HG02840 (cell line): ENCODE data around the gene RBM19.

Experiments
- ATAC-seq: cut with Tn5 transposase; IDR thresholded peaks from one replicate; pipeline ENCODE4 v1.9.1; 2021; ENCODE audit warnings: mild to moderate bottlenecking, moderate library complexity, moderate number of reproducible peaks; ENCODE audit not compliant: unreplicated experiment, low FRiP score

Gene RBM19

GRCh38 chr12:113957627-113958026 lies 8.5 kb downstream of the RBM19 start:
- no peak for ATAC-seq

GRCh38 chr12:113955109-113955970 lies 10.8 kb downstream of the RBM19 start:
- ATAC-seq = no peak

DNA sequence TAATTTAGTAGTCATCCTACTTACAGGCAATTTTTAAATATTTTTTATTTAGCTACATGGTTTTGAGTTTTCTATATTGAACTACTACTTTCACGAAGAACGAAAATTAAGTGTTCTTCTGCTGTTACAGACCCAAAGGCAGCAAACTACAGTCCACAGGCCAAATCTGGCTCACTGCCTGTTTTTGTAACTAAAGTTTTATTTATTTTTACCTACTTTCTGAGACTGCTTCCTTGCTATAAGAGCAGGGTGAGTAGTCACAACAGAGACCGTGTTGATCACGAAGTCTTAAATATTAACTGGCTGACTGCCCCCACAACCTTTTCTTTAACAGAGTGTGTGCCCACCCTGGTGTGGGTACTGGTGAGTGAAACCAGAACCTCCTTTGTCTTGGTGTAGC lies 11.6 kb downstream of the RBM19 start:
- no peak for ATAC-seq

DNA sequence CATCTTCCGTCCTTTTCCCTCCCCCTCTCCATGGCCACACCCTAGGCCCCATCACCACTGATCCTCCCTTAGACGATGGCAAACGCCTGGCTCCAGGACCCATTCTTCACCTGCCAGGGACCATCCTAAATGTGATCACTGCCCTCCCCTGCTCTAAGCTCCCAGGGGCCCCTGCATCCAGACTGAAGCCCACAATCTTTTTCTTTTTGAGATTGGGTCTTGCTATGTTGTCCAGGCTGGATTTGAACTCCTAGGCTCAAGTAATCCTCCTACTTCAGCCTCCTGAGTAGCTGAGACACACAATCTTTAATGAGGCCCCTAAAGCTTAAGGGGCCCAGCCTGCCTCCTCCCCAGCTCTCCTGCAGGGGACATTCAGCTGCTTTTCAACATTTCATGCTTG lies 15.3 kb downstream of the RBM19 start:
- no peak for ATAC-seq

DNA sequence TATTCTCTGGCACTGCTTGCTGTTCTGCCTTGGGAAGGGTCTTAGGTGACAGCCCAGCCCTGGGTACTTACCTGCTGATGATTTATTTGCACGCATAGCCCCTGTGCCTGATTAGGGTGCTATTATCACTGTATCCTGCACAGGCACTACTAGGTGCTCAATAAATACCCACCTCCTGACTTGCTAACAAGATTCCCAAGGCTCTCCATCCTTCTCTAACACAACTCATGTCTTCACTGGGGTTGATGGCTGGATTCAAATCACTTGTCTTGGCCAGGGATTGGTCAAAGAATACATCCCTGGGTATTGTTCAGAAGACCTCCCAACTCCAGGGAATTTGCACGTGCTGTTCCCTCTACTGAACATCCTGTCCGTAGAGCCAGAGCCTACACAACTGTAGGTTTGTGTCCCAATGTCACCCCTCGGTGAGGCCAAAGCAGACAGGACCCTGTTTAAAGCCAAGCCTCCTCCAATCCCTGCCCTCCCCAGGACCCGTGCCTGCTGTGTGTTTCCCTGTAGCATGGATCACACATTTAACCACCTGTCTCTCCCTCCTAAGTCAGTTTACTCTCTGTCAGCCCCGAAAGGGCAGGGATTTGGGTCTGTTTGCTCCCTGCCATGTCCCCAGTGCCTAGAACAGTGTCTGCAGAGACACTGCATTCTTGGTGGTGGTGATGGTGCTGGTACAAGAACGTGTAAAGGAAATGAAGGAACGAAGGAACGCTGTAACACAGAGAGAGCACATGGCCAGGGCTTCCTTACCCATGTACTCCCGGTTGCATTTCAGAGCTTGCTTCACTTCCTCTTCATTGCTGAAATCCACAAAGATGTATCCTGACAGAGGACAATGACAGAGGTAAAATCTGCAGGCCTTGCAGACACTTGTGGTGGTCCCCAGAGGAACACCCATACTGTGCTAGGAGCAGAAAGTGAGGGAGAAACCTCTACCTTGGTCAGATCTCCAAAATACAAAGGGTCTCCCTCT lies 16.5 kb downstream of the RBM19 start:
- no peak for ATAC-seq

- no peak for ATAC-seq
These were observed 17.8 kb downstream of the RBM19 start for GRCh38 chr12:113948151-113948914.

DNA sequence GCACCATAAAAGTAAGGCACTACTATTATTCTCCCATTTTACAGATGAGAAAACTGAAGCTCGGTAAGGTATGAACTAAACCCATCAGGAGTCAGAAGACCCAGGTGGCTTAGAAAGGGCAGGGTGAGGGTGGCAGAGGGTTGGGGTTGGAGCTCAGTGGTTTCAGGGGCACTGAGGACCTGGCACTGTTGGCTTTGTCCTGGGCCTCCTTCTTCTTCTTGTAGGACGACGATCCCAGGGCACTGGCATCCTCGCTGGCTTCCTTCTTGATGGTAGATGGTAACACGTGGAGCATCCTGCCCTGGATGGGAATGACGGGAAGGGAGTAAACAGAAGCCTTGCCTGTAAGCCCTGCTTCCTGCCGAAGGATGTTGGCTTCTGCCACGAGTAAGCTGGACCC lies 19.9 kb downstream of the RBM19 start:
- ATAC-seq = no peak

DNA sequence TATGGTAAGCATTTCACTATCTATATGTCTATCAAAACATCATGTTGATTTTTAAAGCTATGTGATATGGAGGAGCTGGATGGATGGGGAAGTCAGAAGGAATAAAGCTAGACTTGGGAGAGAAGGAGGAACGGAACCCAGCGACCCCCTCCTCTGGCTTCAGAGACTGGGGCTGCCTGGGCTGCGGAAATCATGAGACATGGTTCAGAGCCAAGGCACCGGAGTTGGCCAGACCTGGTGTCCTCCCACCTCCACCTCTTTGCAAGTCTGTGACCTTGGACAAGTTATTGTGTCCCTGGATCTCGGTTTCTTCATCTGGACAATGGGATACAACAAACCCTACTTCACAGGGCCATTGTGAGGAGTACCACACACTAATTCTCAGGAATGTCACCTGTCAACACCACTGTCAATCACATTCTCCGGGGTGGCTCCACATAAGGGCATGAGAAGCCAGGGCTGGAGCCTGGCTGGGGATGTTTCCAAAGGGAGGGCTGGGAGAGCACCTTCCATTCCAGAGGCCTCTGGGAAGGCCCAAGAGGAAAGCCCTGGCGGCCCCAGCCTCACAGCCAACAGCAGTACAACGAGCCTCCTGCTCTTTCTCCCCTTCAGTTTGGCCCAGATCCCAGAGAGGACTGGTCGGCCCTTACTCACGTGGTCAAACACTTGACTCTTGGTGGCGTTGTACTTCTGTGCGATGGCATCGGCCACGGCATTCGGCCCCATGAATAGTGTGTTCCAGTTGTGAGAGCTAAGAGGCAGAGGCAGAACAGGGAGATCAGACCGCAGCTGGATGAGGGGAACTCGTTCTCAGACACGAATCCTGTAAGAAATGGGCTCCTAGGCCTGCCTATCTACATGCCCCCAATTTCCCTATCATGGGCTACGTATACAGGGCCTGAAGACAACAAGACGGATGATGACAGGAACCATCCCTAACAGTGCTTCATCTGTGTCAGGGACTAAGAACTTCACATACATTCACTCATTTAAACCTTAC lies 20.7 kb downstream of the RBM19 start:
- ATAC-seq = no peak

GRCh38 chr12:113942209-113942608 lies 23.9 kb downstream of the RBM19 start:
- no peak for ATAC-seq

GRCh38 chr12:113941208-113941486 lies 25.0 kb downstream of the RBM19 start:
- no peak for ATAC-seq

GRCh38 chr12:113940357-113941207 lies 25.5 kb downstream of the RBM19 start:
- ATAC-seq = no peak

- no peak for ATAC-seq
These were observed 26.3 kb downstream of the RBM19 start for GRCh38 chr12:113939867-113940266.

DNA sequence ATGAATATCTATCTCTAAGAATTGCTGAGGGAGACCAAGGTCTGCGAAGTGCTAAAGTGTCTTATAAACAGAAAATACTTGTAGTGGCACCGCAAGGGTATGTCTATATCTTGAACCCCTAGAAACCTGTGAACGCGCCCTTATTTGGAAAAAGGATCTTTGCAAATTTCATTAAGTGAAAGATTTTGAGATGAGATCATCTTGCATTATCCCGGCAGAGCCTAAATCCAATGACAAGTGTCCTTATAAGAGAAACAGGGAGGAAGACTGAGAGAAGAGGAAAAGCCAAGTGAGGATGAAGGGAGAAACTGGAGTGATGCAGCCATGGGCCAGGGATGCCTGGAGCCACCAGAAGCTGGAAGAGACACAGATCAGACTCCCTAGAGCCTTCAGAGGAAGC lies 27.7 kb downstream of the RBM19 start:
- no peak for ATAC-seq

- ATAC-seq = no peak
These were observed 29.7 kb downstream of the RBM19 start for GRCh38 chr12:113936460-113936859.

DNA sequence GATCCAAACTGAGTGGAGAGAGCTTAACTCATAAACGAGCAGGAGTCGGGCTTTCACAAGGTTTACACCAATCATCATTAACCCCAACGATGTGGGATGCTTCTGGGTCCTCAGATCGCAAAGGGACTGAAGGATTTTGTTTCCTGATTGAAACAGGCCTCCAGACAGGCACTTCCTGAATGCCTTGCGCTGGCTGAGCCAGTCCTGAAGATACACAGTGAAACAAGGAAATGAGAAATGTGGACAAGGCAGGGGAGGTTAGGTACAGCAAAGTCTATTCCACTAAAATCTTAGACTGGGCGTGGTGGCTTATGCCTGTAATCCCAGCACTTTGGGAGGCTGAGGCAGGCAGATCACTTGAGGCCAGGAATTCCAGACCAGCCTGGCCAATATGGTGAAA lies 30.7 kb downstream of the RBM19 start:
- no peak for ATAC-seq

- ATAC-seq = no peak
These were observed 31.2 kb downstream of the RBM19 start for GRCh38 chr12:113934946-113935345.

GRCh38 chr12:113934060-113934814 lies 31.9 kb downstream of the RBM19 start:
- ATAC-seq = no peak

- ATAC-seq = no peak
These were observed 32.8 kb downstream of the RBM19 start for GRCh38 chr12:113933201-113933786.
